GM12874 (cell line): Measurements from ENCODE around the gene CNTNAP2.

Experiments used
- TF ChIP-seq, protein P1 (sequence below): IDR thresholded peaks from 2 replicates; pipeline ENCODE4 v1.5.1; 2011; ENCODE audit warnings: low read depth, mild to moderate bottlenecking, control low read depth, low read length, moderate library complexity; ENCODE audit not compliant: insufficient read depth

Gene CNTNAP2

DNA sequence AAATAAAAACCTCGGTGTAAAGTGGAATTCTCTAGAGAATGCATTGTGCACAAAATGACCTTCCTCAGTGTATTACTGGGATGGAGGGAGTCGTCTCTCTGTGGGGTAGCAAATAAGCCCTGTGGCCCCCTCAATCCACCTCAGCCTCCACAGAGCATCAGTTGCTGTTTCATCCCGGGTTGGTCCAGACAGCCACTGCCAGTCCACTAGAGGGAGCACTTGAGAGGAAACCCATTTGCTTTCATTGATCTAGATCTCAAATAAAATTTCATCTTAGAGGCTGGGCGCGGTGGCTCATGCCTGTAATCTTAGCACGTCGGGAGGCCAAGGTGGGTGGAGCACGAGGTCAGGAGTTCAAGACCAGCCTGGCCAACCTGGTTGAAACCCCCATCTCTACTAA lies 1128.7 kb downstream of the CNTNAP2 start:
- TF ChIP-seq, protein P1, sequence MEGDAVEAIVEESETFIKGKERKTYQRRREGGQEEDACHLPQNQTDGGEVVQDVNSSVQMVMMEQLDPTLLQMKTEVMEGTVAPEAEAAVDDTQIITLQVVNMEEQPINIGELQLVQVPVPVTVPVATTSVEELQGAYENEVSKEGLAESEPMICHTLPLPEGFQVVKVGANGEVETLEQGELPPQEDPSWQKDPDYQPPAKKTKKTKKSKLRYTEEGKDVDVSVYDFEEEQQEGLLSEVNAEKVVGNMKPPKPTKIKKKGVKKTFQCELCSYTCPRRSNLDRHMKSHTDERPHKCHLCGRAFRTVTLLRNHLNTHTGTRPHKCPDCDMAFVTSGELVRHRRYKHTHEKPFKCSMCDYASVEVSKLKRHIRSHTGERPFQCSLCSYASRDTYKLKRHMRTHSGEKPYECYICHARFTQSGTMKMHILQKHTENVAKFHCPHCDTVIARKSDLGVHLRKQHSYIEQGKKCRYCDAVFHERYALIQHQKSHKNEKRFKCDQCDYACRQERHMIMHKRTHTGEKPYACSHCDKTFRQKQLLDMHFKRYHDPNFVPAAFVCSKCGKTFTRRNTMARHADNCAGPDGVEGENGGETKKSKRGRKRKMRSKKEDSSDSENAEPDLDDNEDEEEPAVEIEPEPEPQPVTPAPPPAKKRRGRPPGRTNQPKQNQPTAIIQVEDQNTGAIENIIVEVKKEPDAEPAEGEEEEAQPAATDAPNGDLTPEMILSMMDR = peak; percentile 69

DNA sequence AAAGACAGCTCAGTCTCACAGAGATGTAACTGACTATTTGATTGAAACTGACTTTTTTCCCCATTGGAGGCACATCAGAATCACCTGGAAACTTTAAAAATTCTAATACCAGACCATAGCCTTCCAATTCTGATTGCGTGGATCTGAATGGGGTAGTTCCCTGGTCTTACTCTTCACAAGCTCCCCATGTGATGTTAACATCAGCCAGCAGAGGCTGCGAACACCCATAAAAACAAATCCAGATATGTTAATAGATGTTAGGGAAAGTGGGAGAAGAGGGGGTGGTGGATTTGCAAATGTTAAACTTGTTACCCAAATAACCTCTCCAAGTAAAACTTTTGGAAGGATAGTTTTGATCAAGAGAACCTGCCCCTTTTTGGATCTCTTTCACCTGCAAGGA lies 1133.4 kb downstream of the CNTNAP2 start:
- TF ChIP-seq, protein P1 = no peak

DNA sequence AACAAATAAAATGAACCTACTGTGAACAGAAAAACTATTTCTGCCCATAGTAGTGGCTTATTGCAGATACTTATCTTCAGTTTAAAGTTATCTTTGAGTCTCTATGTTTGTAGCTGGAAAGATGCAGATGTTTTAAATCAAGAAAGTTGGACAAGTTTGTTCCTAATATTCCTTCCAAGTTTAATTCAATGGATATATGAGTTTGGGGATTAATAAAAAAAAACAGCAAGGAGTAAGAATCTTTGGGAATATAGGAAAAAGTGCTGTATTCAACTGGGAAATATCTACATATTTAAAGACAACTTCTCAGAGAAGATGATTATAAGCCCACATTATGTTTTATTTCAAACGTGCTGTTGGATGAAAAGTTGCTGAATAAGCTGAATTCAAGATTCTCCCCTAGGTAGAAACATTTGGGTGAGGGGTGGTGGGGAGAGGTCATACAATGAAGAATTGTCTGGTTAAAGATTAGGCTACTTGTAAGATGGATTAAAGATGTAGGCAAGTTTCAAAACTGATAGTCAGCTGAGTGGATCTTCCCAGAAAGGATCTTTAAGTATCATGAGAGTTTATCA lies 1135.2 kb downstream of the CNTNAP2 start:
- TF ChIP-seq, protein P1 = no peak

DNA sequence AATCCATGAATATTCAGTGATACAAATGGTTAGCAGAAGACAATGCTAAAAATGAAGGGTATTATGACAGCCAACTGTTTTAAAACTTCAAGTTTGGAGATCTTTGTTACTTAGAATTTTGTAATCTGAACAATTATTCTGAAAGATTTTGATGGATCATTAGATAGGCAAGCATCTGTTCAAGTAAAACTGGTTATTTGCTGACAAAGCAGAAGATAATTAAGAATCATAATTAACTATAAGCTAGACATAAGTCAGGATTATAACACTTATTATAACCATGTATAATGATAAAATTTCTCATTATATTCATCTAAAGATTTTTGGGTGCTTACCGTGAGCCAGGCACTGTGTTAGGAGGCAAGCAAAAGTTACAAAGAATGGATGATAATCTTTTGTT lies 1145.1 kb downstream of the CNTNAP2 start:
- TF ChIP-seq, protein P1 = no peak

DNA sequence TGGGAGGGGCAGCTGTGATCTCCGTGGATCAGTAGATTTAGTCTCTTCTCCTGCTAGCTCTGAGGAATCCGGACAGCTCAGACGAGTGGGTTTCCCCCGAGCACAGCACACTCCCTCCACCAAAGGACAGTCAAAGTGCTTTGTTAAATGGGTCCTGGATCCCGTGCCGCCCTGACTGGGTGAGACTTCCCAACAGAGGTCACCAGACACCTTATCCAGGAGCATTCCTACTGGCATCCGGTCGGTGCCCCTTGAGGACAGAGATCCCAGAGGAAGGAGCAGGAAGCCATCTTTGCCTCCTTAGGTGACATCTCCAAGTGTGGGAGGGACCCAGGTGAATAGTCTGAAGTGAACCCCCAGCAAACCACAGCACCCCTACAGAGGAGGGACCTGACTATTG lies 1148.9 kb downstream of the CNTNAP2 start:
- TF ChIP-seq, protein P1 = no peak

DNA sequence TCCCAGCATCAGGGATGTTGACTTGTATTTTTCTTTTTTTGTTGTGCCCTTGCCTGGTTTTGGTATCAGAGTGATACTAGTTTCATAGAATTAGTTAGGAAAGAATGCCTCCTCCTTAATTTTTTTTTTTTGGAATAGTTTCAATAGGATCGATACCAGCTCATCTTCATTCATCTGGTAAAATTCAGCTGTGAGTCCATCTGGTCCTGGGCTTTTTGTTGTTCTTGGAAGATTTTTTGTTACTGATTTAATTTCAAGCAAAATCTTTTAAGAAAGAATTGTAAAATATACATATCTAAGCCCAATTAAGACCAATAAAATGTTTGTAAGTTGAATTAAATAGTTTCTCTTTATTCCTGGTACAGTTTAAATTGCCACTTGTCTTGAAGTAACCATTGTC lies 1159.5 kb downstream of the CNTNAP2 start:
- TF ChIP-seq, protein P1 = no peak

DNA sequence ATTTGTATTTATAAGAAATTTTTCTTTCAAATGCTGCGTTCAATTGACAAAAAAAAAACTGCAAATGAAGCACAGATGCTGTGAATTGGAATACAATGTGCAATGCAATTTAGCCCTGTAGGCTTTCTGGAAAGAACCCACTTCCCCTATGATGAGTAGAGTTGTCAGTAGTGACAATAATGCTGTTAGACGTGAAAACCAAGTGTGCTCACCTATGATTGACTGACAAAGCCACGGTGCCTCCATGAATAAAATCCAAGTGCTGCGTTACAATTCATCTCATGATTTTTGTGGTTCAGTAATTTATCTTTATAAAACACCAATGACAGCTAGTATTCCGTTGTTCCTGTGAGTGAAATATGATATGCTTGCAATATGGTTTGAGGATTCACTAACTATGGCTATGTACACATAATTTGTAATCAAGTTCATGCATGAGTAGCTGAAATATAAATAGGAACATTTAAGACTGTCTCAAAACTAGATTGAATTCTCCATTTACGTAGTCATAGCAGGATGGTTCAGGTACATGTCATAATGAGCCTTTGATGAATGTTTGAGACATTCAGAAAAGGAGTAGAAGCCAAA lies 1160.3 kb downstream of the CNTNAP2 start:
- TF ChIP-seq, protein P1 = no peak

DNA sequence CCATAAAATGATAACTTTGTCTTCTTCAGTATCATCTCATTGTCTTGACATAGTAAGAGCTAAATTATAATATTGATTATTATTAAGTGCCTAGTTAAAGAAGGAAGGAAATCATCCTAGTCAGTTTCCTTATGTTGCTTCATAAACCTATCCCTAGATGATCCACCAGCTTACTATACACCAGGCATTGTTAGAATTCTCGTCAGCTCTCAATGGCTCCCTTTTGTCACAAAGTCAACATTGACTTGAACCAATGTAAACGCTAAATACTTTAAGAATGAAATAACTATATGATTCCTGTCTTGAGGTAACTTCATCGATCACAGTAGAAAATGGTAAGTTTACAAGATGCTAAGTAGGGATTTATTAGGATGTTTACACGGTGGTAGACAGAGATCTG lies 1162.9 kb downstream of the CNTNAP2 start:
- TF ChIP-seq, protein P1 = no peak
